K562 (cell line): ENCODE results near the gene PLXNA2. TPM values are rescaled to one million over a fixed set of nuclear protein-coding genes. Genes with fewer than 3 reads are reported as not detected.

Experiments
- ATF7 ChIP-seq: fragments of 450-650 bp; IDR thresholded peaks from 2 replicates; pipeline ENCODE4 v1.7.1; 2014; ENCODE audit warnings: mild to moderate bottlenecking, moderate library complexity
- CEBPG ChIP-seq, 3 experiments: fragments of 200-800 bp in 1 of 3; sonication (Bioruptor generic) in 1 of 3; sonication (generic) in 1 of 3; formaldehyde crosslinking in 1 of 3; IDR thresholded peaks in 2 of 3; conservative IDR thresholded peaks in 1 of 3; 2 replicates each; pipeline versions ENCODE4 v1.6.1 to v1.8.0; 2016 to 2022; ENCODE audit warnings: missing compliant biosample characterization in 2 of 3, missing genetic modification characterization in 2 of 3, mild to moderate bottlenecking in 1 of 3, missing genetic modification reagents in 1 of 3
- CREB3 ChIP-seq: fragments of 450-650 bp; conservative IDR thresholded peaks from 2 replicates; pipeline ENCODE4 v1.6.1; 2016; ENCODE audit warnings: missing genetic modification characterization, low read depth, mild to moderate bottlenecking, missing compliant biosample characterization, moderate library complexity
- MTA1 ChIP-seq: fragments of 450-650 bp; IDR thresholded peaks from 2 replicates; pipeline ENCODE4 v1.6.1; 2017; ENCODE audit warnings: borderline replicate concordance
- PHF20 ChIP-seq: fragments of 450-650 bp; IDR thresholded peaks from 2 replicates; pipeline ENCODE4 v1.6.1; 2018; ENCODE audit not compliant: partially characterized antibody
- POLR2AphosphoS5 ChIP-seq: IDR thresholded peaks from 2 replicates; pipeline ENCODE4 v1.6.1; 2011; ENCODE audit warnings: mild to moderate bottlenecking, low read depth, low read length, moderate library complexity; ENCODE audit not compliant: control insufficient read depth, insufficient read depth
- STAT5A ChIP-seq: IDR thresholded peaks from 2 replicates; pipeline ENCODE4 v1.6.1; 2012; ENCODE audit warnings: low read length, inconsistent platforms, borderline replicate concordance
- TARDBP ChIP-seq: fragments of 450-650 bp; IDR thresholded peaks from 2 replicates; pipeline ENCODE4 v1.6.1; 2016
- ZNF512 ChIP-seq: IDR thresholded peaks from 2 replicates; pipeline ENCODE4 v1.6.1; 2016; ENCODE audit warnings: missing genetic modification characterization, missing compliant biosample characterization
- ZNF644 ChIP-seq: fragments of 200-800 bp; sonication (Bioruptor generic); IDR thresholded peaks from 2 replicates; pipeline ENCODE4 v1.6.1; 2016; ENCODE audit warnings: low read depth, missing genetic modification characterization, missing compliant biosample characterization
- polyA plus RNA-seq, 8 experiments: library from polyadenylated mRNA; depleted of rRNA in 4 of 8; stranded (reverse) in 5 of 8; unstranded in 3 of 8; fragments of >200 nt; fragmentation: Nextera tagmentation in 2 of 8; fragmentation: Illumina TruSeq in 1 of 8; extraction: Ambion mirVana in 2 of 8; extraction: Trizol in 1 of 8; gene quantifications; 2 replicates each; pipeline versions ENCODE4 v1.2.1 to v1.2.3, GENCODE V29; 2011 to 2014; ENCODE audit warnings: inconsistent platforms in 1 of 8, missing spikeins in 1 of 8
- total RNA-seq, 7 experiments: library from RNA; depleted of rRNA in 6 of 7; stranded (reverse); fragments of >200 nt in 6 of 7; fragmentation: Illumina TruSeq in 2 of 7; extraction: Trizol in 2 of 7; gene quantifications; 2 replicates each; pipeline versions ENCODE4 v1.2.1 to v1.2.3, GENCODE V29; 2011 to 2021; ENCODE audit warnings: low replicate concordance in 1 of 7
- TF ChIP-seq, protein P1 (sequence below), 3 experiments: fragments of 200-800 bp in 1 of 3; sonication (Bioruptor generic) in 1 of 3; sonication (generic) in 1 of 3; formaldehyde crosslinking in 1 of 3; IDR thresholded peaks; 2 replicates each; pipeline versions ENCODE4 v1.6.1 to v1.8.0; 2016 to 2022; ENCODE audit warnings: mild to moderate bottlenecking in 2 of 3, missing compliant biosample characterization in 2 of 3, missing genetic modification characterization in 2 of 3, missing genetic modification reagents in 1 of 3
- TF ChIP-seq, protein P2 (sequence below): fragments of 450-650 bp; IDR thresholded peaks from 2 replicates; pipeline ENCODE4 v1.6.1; 2016; ENCODE audit warnings: antibody characterized with exemption

PLXNA2 gene
- total and polyA plus RNA-seq, 9 of the 15 experiments (the other 6 are each of a cell fraction or from before 2014, with no cell fraction given): 0.01 to 1.3 (median 0.32) TPM

GRCh38 chr1:208036918-208037766, 207.0 kb downstream of the PLXNA2 start (continued):
- TF ChIP-seq, protein P1, sequence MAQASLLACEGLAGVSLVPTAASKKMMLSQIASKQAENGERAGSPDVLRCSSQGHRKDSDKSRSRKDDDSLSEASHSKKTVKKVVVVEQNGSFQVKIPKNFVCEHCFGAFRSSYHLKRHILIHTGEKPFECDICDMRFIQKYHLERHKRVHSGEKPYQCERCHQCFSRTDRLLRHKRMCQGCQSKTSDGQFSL (CRISPR knock-in tag; IDR thresholded peaks at IDR 0.05): no peak
- TF ChIP-seq, protein P1 (tag; IDR thresholded peaks at IDR 0.05): no peak
- TF ChIP-seq TARDBP (no peak), PHF20 (no peak), STAT5A (peak; percentile 64), MTA1 (no peak), ZNF512 (no peak), CEBPG (CRISPR knock-in tag; IDR thresholded peaks at IDR 0.05) (0 out of 2 replicates have a peak, but pooled peaks have one; percentile 42), CEBPG (tag; conservative IDR thresholded peaks at IDR 0.05 in 1 of 2, IDR thresholded peaks at IDR 0.05 in 1 of 2) (peak in 1 of 2 experiments; percentile 67; a peak in 2 of 4 replicates), CREB3 (tag) (no peak), POLR2AphosphoS5 (peak; percentile 57; the same call in 1 of the 2 replicates), ZNF644 (0 out of 2 replicates have a peak, but pooled peaks have one; percentile 60), ATF7 (0 out of 2 replicates have a peak, but pooled peaks have one; percentile 18)
- TF ChIP-seq, protein P2, sequence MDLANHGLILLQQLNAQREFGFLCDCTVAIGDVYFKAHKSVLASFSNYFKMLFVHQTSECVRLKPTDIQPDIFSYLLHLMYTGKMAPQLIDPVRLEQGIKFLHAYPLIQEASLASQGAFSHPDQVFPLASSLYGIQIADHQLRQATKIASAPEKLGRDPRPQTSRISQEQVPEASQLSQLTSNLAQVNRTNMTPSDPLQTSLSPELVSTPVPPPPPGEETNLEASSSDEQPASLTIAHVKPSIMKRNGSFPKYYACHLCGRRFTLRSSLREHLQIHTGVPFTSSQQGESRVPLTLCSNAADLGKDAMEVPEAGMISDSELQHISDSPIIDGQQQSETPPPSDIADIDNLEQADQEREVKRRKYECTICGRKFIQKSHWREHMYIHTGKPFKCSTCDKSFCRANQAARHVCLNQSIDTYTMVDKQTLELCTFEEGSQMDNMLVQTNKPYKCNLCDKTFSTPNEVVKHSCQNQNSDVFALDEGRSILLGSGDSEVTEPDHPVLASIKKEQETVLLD: no peak
